ENCODE data around the gene NR2F1-AS1. TPM values are rescaled to one million over a fixed set of nuclear protein-coding genes. Genes with fewer than 3 reads are reported as not detected.

Gene NR2F1-AS1
- polyA plus RNA-seq, 3 donors: 46.5 to 53.4 (median 52.5) TPM

- no peak for DNase-seq
Measured at GRCh38 chr5:93578813-93579691, 2.0 kb downstream of the NR2F1-AS1 start.

GRCh38 chr5:93577854-93578812, 2.9 kb downstream of the NR2F1-AS1 start:
- no peak for DNase-seq

- no peak for DNase-seq
Measured at GRCh38 chr5:93576994-93577853, 3.8 kb downstream of the NR2F1-AS1 start.

GRCh38 chr5:93575461-93576414, 5.3 kb downstream of the NR2F1-AS1 start:
- DNase-seq: no peak

GRCh38 chr5:93574491-93575305, 6.3 kb downstream of the NR2F1-AS1 start:
- no peak for DNase-seq

DNA sequence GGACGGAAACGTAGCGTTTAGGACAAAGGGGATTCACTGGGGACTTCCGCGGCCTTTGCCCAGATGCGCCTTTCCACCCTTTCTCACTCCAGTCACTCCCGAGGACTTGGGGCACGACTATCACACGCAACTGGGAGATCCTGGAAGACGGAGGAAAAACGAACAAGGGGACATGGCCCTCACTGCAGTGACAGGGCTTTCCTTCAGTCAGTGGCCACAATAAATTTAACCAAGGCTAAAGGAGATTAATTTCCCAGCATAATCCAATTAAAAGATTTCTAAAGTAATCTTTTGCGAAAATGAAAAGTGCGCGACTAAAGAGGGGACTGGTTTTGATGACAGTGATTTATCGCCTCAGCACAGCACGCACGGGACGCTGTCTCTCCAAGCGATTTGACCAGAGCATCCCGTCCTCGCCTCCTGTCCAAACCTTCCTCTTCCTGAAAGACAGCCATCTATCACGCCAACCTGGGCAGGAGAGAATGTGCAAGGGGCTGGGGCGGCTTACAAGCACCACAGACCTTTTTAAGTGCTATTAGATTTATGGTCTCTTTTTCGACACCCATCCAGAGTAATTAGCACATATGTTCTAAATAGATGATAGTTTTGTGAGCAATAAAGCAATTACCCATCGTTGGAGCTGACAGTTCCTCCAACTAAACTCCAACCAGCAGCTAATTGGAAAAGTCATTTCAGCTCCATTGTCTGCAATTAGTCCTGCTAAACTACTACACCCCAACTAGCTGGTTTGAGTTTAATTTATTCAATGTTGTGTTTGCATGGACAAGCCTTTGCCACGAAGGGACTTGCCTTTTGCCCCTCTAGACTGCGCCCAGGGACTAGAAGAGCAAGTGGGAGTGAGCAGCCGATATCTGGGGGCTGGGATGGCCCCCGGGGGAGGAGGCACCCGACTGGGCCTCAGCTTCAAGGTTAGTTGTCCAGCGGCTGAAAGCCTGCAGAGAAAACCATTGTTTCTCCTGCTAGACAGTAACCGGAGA, 7.4 kb downstream of the NR2F1-AS1 start:
- no peak for DNase-seq

- no peak for DNase-seq
Measured at GRCh38 chr5:93572608-93573353, 8.2 kb downstream of the NR2F1-AS1 start.

DNA sequence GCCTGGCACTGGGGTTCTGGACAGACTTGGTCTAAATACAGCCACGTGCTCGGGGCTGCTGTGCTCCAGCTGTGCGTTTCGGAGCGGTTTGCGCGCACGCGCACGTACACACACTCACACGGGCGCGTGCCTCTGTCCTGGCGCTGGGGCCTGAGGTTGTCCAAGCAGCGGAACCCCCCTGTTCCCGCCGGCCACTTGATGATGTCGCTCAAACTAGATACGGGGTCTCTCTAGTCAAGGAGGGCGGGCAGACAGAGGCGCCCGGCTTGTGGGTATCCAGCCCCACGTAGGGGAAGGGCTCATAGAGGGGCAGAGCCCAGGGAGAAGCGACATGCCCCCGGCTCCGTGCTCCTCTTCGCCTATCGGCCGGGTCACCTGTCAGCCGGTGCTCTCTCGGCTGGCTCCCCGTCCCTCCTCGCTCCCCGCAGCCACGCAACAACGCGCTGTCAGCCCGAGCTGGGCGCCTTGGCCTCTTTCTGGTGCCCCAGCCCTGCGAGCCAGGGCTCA, 8.9 kb downstream of the NR2F1-AS1 start:
- DNase-seq: no peak

DNA sequence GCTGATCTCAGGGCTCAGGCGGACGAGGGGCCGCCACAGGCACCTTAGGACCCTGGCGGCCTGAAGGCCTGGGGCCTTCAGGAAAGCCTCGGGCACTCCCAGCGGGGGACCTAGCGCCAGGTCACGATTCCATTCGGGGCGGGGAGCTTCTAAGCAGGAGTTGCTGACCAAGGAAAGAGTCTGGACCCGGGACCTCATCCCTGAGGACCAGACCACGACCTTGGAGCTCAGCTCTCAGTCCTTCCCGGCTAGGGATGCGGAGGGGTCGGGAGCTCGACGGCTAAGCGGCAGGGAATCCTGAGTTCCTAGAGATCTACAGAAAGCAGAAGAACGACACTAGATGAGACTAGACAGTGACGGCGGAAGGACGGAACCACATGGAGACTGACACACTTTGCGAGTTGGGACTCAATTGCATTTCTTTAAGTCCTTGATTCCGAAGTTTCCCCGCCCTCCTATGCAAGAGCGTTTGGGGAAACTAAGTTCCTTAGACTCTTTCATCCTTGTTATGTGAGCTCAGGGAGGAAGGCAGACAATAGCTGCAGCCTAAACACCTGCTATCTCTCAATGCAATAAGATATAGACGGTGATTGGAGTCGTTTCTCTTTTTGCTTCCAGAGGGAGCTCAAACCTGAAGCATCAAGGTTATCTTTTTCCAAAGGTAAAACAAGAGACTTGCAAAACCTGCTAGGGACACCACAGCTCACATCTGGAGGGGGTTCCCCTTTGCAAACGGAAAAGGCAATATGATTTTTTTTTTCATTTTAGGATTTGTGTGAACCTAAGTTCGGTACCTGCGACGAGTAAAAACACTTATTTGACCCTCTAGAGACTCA, 9.7 kb downstream of the NR2F1-AS1 start:
- no peak for DNase-seq

DNA sequence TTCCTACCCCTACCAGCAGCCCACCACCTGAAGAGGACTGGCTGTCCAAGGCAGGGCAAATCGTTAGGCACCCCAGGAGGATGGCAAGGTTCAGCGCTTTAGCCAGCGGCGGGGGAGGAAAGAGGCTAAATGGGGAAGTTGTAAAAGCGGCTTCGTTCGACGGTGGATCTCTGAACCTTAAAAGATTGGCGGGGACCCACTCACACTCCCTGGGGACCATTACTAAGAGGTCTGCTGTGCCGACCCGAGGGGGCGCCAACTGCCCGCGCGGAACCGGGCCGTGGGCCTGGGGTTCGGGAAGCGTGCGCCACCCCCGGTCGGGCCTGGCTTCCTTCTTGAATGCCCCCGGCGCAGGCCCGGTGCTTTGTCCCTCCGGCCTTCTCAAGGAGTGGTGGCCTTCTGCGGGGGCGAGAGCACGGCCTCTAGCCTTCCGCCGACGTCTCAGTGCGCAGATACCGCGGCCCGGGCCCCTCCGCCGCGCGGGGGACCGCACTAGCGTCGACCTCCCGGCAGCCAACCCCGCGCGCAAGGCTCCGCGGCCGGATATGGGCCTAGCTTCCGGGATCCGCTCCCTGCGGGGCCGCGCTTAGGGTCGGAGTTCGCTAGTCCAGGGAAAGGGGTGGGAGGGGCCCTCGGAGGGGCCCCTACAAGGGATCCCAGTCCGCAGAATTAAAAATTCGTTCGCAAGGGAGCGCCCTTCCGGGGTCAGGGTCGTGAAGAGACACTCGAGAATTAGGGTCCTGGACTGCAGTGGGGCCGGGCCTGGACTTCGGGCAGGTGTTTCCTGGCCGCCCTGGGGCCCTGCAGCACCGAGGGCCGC, 10.5 kb downstream of the NR2F1-AS1 start:
- DNase-seq: no peak

DNA sequence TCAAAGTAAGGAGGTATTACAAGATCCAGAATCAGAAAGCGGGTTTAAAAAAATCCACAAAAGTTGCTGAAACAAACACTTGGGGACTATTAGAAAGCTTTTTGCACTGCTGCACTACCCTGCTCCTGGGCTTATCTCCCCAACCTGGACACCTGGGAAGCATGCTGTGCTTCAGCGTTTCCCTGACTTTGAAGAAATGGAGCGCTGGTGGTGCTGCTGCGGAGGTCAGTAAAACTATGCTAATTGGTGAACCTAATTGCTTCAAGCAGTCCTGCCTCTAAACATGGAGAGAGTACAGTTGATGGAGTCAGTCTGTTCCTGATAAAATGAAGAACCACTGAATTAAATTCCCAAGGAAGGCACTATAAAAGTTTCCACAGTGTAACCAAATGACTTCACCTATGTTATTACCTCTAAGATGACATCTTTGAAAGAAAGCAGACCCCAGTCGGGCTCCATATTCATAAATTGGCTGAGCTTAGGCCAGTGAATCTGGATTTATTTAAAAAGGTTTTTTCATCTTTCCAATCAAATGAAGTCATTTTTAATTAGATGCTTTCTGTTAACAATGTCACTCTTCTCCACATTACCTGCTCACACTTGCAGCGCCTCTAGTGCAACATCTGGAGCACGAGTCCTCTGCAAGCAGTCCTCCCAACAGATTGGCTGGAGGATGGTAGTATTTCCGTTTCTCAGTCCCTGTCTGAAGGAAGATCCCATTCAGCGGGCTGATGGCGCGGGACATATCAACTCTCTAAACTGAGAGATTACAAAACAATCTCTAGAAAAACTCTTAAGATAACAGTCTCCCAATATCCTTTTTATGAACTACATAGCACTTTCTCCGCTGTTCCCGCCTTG, 11.5 kb downstream of the NR2F1-AS1 start:
- DNase-seq: no peak

GRCh38 chr5:93567424-93567823, 13.6 kb downstream of the NR2F1-AS1 start:
- no peak for DNase-seq

DNA sequence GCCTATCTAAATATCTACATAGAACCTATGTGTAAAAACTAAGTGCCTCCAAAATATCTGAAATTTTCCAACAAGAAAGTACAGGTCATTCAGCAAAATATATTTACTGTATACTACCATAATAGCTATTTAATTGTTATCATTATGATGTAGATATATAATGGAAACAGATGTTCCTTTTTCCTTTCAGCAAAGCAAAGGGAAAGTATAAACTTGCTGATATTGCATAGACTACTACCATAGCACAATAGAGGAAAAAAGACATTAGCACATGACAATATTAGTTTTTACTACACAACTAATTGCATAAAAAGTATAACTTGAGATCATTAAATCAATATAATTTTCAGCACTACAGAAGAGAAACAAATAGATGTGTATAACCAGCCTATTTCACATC, 14.9 kb downstream of the NR2F1-AS1 start:
- DNase-seq: no peak

DNA sequence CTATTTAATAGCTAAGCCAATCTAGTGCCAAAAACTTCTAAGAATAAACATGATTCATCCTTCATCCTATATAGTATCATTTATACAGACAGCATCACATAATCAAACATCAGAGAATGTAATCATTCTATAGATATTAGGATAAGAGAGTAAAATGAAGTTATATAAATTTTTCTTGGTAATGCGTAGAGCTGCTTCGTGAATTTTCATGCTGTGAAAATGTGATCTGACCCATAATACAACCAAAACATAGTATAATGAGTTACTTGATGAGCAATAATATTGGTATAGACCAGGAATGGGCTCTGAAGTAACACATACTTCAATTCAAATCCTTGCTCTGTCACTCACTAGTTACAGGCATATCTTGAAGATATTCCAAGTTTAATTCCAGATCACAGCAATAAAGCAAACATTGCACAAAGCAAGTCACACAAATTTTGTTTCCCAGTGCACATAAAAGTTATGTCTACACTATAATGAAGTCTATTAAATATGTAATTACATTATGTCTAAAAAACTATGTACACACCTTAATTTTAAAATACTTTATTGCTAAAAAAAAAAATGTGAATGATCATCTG, 23.9 kb downstream of the NR2F1-AS1 start:
- DNase-seq: no peak
